MM.1S (cell line): ENCODE measurements around the gene CD40.

Experiments
- EZH2 ChIP-seq: fragments of 300-600 bp; sonication (generic); optimal IDR thresholded peaks from 2 replicates; pipeline ENCODE3; 2017; ENCODE audit warnings: low read depth, mild to moderate bottlenecking, antibody characterized with exemption, low read length, mixed read lengths
- TF ChIP-seq, protein P1 (sequence below): fragments of 300-600 bp; sonication (generic); IDR thresholded peaks from 2 replicates; pipeline ENCODE4 v1.5.1; 2016; ENCODE audit warnings: antibody characterized with exemption, low read length, mixed read lengths

DNA sequence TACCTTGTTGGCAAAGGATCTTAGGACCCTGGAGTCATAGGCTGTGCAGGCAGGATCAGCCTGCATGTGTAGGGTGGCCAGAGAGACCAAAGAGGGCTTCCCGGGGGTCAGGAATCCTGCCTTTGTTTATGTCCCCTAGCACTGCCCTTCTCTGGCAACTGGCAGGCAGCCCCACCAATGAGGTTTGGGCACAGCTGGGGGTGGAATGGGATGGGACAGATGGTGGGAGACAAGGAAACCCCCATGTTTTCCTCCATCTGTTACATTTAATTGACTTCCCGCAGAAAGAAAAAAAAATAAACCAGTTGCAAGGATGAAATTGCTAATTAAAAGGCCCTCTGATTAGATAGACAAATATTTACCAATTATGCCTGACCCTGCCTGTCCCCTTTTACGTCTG is 27.6 kb downstream of the CD40 start:
- TF ChIP-seq, protein P1, sequence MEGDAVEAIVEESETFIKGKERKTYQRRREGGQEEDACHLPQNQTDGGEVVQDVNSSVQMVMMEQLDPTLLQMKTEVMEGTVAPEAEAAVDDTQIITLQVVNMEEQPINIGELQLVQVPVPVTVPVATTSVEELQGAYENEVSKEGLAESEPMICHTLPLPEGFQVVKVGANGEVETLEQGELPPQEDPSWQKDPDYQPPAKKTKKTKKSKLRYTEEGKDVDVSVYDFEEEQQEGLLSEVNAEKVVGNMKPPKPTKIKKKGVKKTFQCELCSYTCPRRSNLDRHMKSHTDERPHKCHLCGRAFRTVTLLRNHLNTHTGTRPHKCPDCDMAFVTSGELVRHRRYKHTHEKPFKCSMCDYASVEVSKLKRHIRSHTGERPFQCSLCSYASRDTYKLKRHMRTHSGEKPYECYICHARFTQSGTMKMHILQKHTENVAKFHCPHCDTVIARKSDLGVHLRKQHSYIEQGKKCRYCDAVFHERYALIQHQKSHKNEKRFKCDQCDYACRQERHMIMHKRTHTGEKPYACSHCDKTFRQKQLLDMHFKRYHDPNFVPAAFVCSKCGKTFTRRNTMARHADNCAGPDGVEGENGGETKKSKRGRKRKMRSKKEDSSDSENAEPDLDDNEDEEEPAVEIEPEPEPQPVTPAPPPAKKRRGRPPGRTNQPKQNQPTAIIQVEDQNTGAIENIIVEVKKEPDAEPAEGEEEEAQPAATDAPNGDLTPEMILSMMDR, result no peak
- TF ChIP-seq EZH2, result no peak
